ENCODE measurements around the gene DNA2.
"Not testable (repeated sequence)": the region's sequence is repeated elsewhere in the genome, so short reads cannot be mapped to it uniquely, and the experiment has no call there.

Gene DNA2

GRCh38 chr10:68471586-68472408, at the start of gene DNA2:
Gene DNA2, minus strand, starts transcription at chr10:68471973. Its CDS starts 109 bp downstream, at chr10:68471864.
- no peak for DNase-seq (ENCODE audit: low read depth)

- DNase-seq (ENCODE audit: low read depth): not testable (repeated sequence)
Measured at GRCh38 chr10:68518609-68519008, 46.8 kb upstream of the DNA2 start.

GRCh38 chr10:68517188-68517587, 45.4 kb upstream of the DNA2 start:
- DNase-seq (ENCODE audit: low read depth): no peak

GRCh38 chr10:68516766-68517165, 45.0 kb upstream of the DNA2 start:
- DNase-seq (ENCODE audit: low read depth): peak; percentile 40

GRCh38 chr10:68516216-68516615, 44.4 kb upstream of the DNA2 start:
- DNase-seq (ENCODE audit: low read depth): not testable (repeated sequence)

GRCh38 chr10:68508090-68508489, 36.3 kb upstream of the DNA2 start:
- DNase-seq (ENCODE audit: low read depth): no peak

GRCh38 chr10:68506411-68506810, 34.6 kb upstream of the DNA2 start:
- DNase-seq (ENCODE audit: low read depth): no peak

- DNase-seq (ENCODE audit: low read depth): no peak
Measured at GRCh38 chr10:68502846-68503245, 31.1 kb upstream of the DNA2 start.

GRCh38 chr10:68501691-68502090, 29.9 kb upstream of the DNA2 start:
- DNase-seq (ENCODE audit: low read depth): no peak

- no peak for DNase-seq (ENCODE audit: low read depth)
Measured at GRCh38 chr10:68499544-68499943, 27.8 kb upstream of the DNA2 start.

GRCh38 chr10:68496072-68496471, 24.3 kb upstream of the DNA2 start:
- no peak for DNase-seq (ENCODE audit: low read depth)

- DNase-seq (ENCODE audit: low read depth): no peak
Measured at GRCh38 chr10:68492118-68492517, 20.3 kb upstream of the DNA2 start.

- no peak for DNase-seq (ENCODE audit: low read depth)
Measured at GRCh38 chr10:68489919-68490318, 18.1 kb upstream of the DNA2 start.

GRCh38 chr10:68474021-68474420, 2.2 kb upstream of the DNA2 start:
- DNase-seq (ENCODE audit: low read depth): no peak

GRCh38 chr10:68471063-68471585, 649 bp downstream of the DNA2 start:
- DNase-seq (ENCODE audit: low read depth): no peak

- DNase-seq (ENCODE audit: low read depth): no peak
Measured at GRCh38 chr10:68470300-68470699, 1.5 kb downstream of the DNA2 start.

- no peak for DNase-seq (ENCODE audit: low read depth)
Measured at GRCh38 chr10:68469838-68470237, 1.9 kb downstream of the DNA2 start.

GRCh38 chr10:68464729-68465128, 7.0 kb downstream of the DNA2 start:
- DNase-seq (ENCODE audit: low read depth): not testable (repeated sequence)

- no peak for DNase-seq (ENCODE audit: low read depth)
Measured at GRCh38 chr10:68463365-68464093, 8.2 kb downstream of the DNA2 start.

GRCh38 chr10:68462536-68462935, 9.2 kb downstream of the DNA2 start:
- DNase-seq (ENCODE audit: low read depth): no peak

- DNase-seq (ENCODE audit: low read depth): no peak
Measured at GRCh38 chr10:68461032-68461431, 10.7 kb downstream of the DNA2 start.

- DNase-seq (ENCODE audit: low read depth): not testable (repeated sequence)
Measured at GRCh38 chr10:68449698-68450097, 22.1 kb downstream of the DNA2 start.

GRCh38 chr10:68446179-68446578, 25.6 kb downstream of the DNA2 start:
- no peak for DNase-seq (ENCODE audit: low read depth)
